Measurements from ENCODE around the gene CAGE1. TPM values are rescaled to one million over a fixed set of nuclear protein-coding genes. Genes with fewer than 3 reads are reported as not detected.

Gene CAGE1
- total RNA-seq, result 0.19 TPM in 1 of 2 replicates, not detected in the other
- long read RNA-seq, result 0 reads

GRCh38 chr6:7389451-7390225, at the start of gene CAGE1, which contains the start of gene RIOK1:
Gene CAGE1 (minus strand): TSS chr6:7389742. CDS start chr6:7387173, 2,569 bp downstream.
Gene RIOK1 (plus strand): TSS chr6:7389808. CDS start chr6:7390003, 195 bp downstream.
- peak within 1 kb of the TSS; percentile 95 for H3K27ac Mint-ChIP-seq (ENCODE audit: unreplicated experiment)
- H3K36me3 Mint-ChIP-seq (ENCODE audit: unreplicated experiment), result peaks cover 8% of the 10 kb centered on the region
- DNase-seq (ENCODE audit: extremely low spot score, unreplicated experiment), result peak; percentile 98
- H3K4me1 Mint-ChIP-seq (ENCODE audit: unreplicated experiment), result peaks cover 39% of the 10 kb centered on the region
- peak within 1 kb of the TSS; percentile 91 for H3K4me3 Mint-ChIP-seq (ENCODE audit: unreplicated experiment)
- TF ChIP-seq, protein P1, sequence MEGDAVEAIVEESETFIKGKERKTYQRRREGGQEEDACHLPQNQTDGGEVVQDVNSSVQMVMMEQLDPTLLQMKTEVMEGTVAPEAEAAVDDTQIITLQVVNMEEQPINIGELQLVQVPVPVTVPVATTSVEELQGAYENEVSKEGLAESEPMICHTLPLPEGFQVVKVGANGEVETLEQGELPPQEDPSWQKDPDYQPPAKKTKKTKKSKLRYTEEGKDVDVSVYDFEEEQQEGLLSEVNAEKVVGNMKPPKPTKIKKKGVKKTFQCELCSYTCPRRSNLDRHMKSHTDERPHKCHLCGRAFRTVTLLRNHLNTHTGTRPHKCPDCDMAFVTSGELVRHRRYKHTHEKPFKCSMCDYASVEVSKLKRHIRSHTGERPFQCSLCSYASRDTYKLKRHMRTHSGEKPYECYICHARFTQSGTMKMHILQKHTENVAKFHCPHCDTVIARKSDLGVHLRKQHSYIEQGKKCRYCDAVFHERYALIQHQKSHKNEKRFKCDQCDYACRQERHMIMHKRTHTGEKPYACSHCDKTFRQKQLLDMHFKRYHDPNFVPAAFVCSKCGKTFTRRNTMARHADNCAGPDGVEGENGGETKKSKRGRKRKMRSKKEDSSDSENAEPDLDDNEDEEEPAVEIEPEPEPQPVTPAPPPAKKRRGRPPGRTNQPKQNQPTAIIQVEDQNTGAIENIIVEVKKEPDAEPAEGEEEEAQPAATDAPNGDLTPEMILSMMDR (IDR thresholded peaks at IDR 0.05), result no peak
- H3K27me3 Mint-ChIP-seq (ENCODE audit: unreplicated experiment), result no peaks in the 10 kb centered on the region
- H3K9me3 Mint-ChIP-seq (ENCODE audit: unreplicated experiment), result no peaks in the 10 kb centered on the region

DNA sequence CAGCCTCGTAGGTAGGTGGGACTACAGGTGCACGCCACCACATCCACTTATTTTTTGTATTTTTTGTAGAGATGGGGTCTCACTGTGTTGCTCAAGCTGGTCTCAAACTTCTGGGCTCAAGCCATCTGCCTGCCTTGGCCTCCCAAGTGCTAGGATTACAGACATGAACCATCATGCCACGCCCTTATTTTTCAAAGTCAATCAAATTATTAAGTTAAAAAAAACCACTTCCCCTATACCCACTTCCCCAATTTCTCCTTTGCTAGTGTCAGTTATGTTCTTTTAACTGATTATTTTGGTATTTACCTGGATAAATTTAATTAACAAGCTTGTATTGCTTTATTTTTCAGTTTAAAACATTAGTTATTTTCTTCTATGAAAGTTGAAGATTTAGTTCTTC, 49.7 kb upstream of the CAGE1 start:
- H3K9me3 Mint-ChIP-seq (ENCODE audit: unreplicated experiment), result no peaks in the 10 kb centered on the region
- no peaks in the 10 kb centered on the region for H3K27me3 Mint-ChIP-seq (ENCODE audit: unreplicated experiment)
- H3K27ac Mint-ChIP-seq (ENCODE audit: unreplicated experiment), result no peak overlapping the region
- H3K4me1 Mint-ChIP-seq (ENCODE audit: unreplicated experiment), result peaks cover 20% of the 10 kb centered on the region
- no peak for DNase-seq (ENCODE audit: extremely low spot score, unreplicated experiment)
- no peaks in the 10 kb centered on the region for H3K36me3 Mint-ChIP-seq (ENCODE audit: unreplicated experiment)
- TF ChIP-seq, protein P1 (IDR thresholded peaks at IDR 0.05), result no peak
- no peak overlapping the region for H3K4me3 Mint-ChIP-seq (ENCODE audit: unreplicated experiment)

DNA sequence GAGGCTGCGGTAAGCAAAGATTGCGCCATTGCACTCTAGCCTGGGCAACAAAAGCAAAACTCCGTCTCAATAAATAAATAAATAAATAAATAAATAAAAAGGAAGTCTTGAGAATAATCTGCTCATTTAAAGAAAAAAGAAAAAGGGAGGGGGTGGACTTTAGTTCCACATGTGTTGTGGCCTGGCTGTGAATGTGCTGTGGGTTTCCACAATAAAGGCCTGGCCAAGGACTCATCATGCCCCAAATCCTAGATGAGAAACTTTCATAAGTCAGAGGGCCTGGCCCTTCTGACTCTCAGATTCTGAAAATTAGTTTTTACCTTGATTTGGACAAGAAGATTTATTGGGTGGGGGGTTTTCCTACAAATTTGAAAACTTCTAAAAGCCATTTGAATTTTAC, 48.5 kb upstream of the CAGE1 start:
- Mint-ChIP-seq H3K27ac (ENCODE audit: unreplicated experiment) (no peak overlapping the region), H3K36me3 (ENCODE audit: unreplicated experiment) (no peaks in the 10 kb centered on the region), H3K27me3 (ENCODE audit: unreplicated experiment) (no peaks in the 10 kb centered on the region), H3K4me3 (ENCODE audit: unreplicated experiment) (no peak overlapping the region), H3K4me1 (ENCODE audit: unreplicated experiment) (peaks cover 22% of the 10 kb centered on the region), H3K9me3 (ENCODE audit: unreplicated experiment) (no peaks in the 10 kb centered on the region)
- TF ChIP-seq, protein P1 (IDR thresholded peaks at IDR 0.05), result no peak
- no peak for DNase-seq (ENCODE audit: extremely low spot score, unreplicated experiment)

GRCh38 chr6:7434672-7435071, 45.1 kb upstream of the CAGE1 start:
- TF ChIP-seq, protein P1 (IDR thresholded peaks at IDR 0.05), result no peak
- DNase-seq (ENCODE audit: extremely low spot score, unreplicated experiment), result no peak
- no peak overlapping the region for H3K27ac Mint-ChIP-seq (ENCODE audit: unreplicated experiment)
- H3K36me3 Mint-ChIP-seq (ENCODE audit: unreplicated experiment), result no peaks in the 10 kb centered on the region
- no peak overlapping the region for H3K4me3 Mint-ChIP-seq (ENCODE audit: unreplicated experiment)
- peaks cover 17% of the 10 kb centered on the region for H3K4me1 Mint-ChIP-seq (ENCODE audit: unreplicated experiment)
- H3K9me3 Mint-ChIP-seq (ENCODE audit: unreplicated experiment), result no peaks in the 10 kb centered on the region
- no peaks in the 10 kb centered on the region for H3K27me3 Mint-ChIP-seq (ENCODE audit: unreplicated experiment)

- Mint-ChIP-seq H3K27me3 (ENCODE audit: unreplicated experiment) (no peaks in the 10 kb centered on the region), H3K4me1 (ENCODE audit: unreplicated experiment) (peaks cover 11% of the 10 kb centered on the region), H3K36me3 (ENCODE audit: unreplicated experiment) (no peaks in the 10 kb centered on the region), H3K9me3 (ENCODE audit: unreplicated experiment) (no peaks in the 10 kb centered on the region), H3K27ac (ENCODE audit: unreplicated experiment) (no peak overlapping the region), H3K4me3 (ENCODE audit: unreplicated experiment) (no peak overlapping the region)
- TF ChIP-seq, protein P1 (IDR thresholded peaks at IDR 0.05), result no peak
- DNase-seq (ENCODE audit: extremely low spot score, unreplicated experiment), result no peak
Observed at GRCh38 chr6:7433121-7433617, 43.6 kb upstream of the CAGE1 start.

Measured in osteocyte (in vitro differentiated cells).